GM18907 (cell line): Measurements from ENCODE around the gene RBM18.

Experiments used
- ATAC-seq: cut with Tn5 transposase; IDR thresholded peaks from one replicate; pipeline ENCODE4 v1.9.1; 2021; ENCODE audit warnings: mild to moderate bottlenecking, moderate library complexity; ENCODE audit not compliant: unreplicated experiment

RBM18 gene

GRCh38 chr9:122223435-122223834 lies 41.2 kb downstream of the RBM18 start:
- ATAC-seq: no peak

- ATAC-seq: no peak
Observed at GRCh38 chr9:122222791-122223190, 41.8 kb downstream of the RBM18 start.

GRCh38 chr9:122221183-122221811 lies 43.3 kb downstream of the RBM18 start:
- ATAC-seq: no peak

GRCh38 chr9:122220673-122221182 lies 43.9 kb downstream of the RBM18 start:
- ATAC-seq: no peak

- ATAC-seq: no peak
Observed at GRCh38 chr9:122219856-122220672, 44.6 kb downstream of the RBM18 start.

GRCh38 chr9:122218935-122219855 lies 45.4 kb downstream of the RBM18 start:
- no peak for ATAC-seq

- no peak for ATAC-seq
Observed at GRCh38 chr9:122218071-122218934, 46.3 kb downstream of the RBM18 start.

- no peak for ATAC-seq
Observed at GRCh38 chr9:122217640-122218039, 47.0 kb downstream of the RBM18 start.

GRCh38 chr9:122216798-122217418 lies 47.7 kb downstream of the RBM18 start:
- ATAC-seq: no peak

GRCh38 chr9:122216138-122216797 lies 48.4 kb downstream of the RBM18 start:
- ATAC-seq: no peak

GRCh38 chr9:122215663-122216062 lies 49.0 kb downstream of the RBM18 start:
- ATAC-seq: no peak

GRCh38 chr9:122214507-122214906 lies 50.1 kb downstream of the RBM18 start:
- no peak for ATAC-seq

GRCh38 chr9:122213589-122214413 lies 50.8 kb downstream of the RBM18 start:
- peak; percentile 62 for ATAC-seq

GRCh38 chr9:122213102-122213588 lies 51.5 kb downstream of the RBM18 start:
- ATAC-seq: no peak

GRCh38 chr9:122212473-122213004 lies 52.1 kb downstream of the RBM18 start:
- ATAC-seq: no peak

GRCh38 chr9:122209451-122209850 lies 55.2 kb downstream of the RBM18 start:
- no peak for ATAC-seq

GRCh38 chr9:122207096-122207495 lies 57.5 kb downstream of the RBM18 start:
- ATAC-seq: no peak
